HL-60 (cell line): ENCODE data around the gene RNU4-1.

Experiments used
- DNase-seq, 2 experiments: peaks; one replicate each; pipeline ENCODE4 v3.0.0-alpha.2; 2010 to 2020; ENCODE audit warnings: low read depth in 1 of 2, low spot score in 1 of 2
- H3K27ac ChIP-seq: fragments of 250-450 bp; sonication (Bioruptor Pico); replicated peaks from 2 replicates; pipeline ENCODE4 v1.5.1; 2020; ENCODE audit warnings: mild to moderate bottlenecking, moderate library complexity
- H3K27me3 ChIP-seq: fragments of 250-450 bp; sonication (Bioruptor Pico); 2 replicates; pipeline ENCODE4 v1.5.1; 2021; ENCODE audit warnings: mild to moderate bottlenecking, moderate library complexity; ENCODE audit not compliant: insufficient read depth, poor library complexity, severe bottlenecking
- H3K4me3 ChIP-seq: replicated peaks from 2 replicates; pipeline ENCODE4 v1.5.1; 2011; ENCODE audit warnings: mild to moderate bottlenecking, control low read depth, low read length; ENCODE audit not compliant: insufficient read depth
- CTCF ChIP-seq: IDR thresholded peaks from one replicate; pipeline ENCODE4 v1.5.1; 2011; ENCODE audit warnings: low read length, control low read depth, inconsistent platforms; ENCODE audit not compliant: insufficient read depth
- GABPA ChIP-seq: IDR thresholded peaks from 2 replicates; pipeline ENCODE4 v1.6.1; 2012; ENCODE audit warnings: low read depth
- POLR2AphosphoS5 ChIP-seq: IDR thresholded peaks from 2 replicates; pipeline ENCODE4 v1.6.1; 2012; ENCODE audit warnings: low read depth
- REST ChIP-seq: IDR thresholded peaks from 2 replicates; pipeline ENCODE4 v1.6.1; 2012; ENCODE audit warnings: low read depth; ENCODE audit not compliant: insufficient replicate concordance
- SPI1 ChIP-seq: IDR thresholded peaks from 2 replicates; pipeline ENCODE4 v1.6.1; 2012; ENCODE audit warnings: low read depth, mild to moderate bottlenecking, borderline replicate concordance

The RNU4-1 gene

GRCh38 chr12:120324841-120325417 lies 31.9 kb upstream of the RNU4-1 start:
- H3K27me3 ChIP-seq = no peaks in the 10 kb centered on the region
- no peak overlapping the region for H3K4me3 ChIP-seq
- no peak for DNase-seq
- no peak overlapping the region for H3K27ac ChIP-seq
- TF ChIP-seq SPI1 (no peak), REST (no peak), POLR2AphosphoS5 (no peak), GABPA (no peak), CTCF (no peak)

GRCh38 chr12:120323772-120324171 lies 30.7 kb upstream of the RNU4-1 start:
- H3K4me3 ChIP-seq = no peak overlapping the region
- no peak for DNase-seq
- TF ChIP-seq REST = no peak
- TF ChIP-seq POLR2AphosphoS5 = no peak
- TF ChIP-seq CTCF = no peak
- TF ChIP-seq SPI1 = no peak
- H3K27ac ChIP-seq = no peak overlapping the region
- H3K27me3 ChIP-seq = no peaks in the 10 kb centered on the region

- no peak overlapping the region for H3K27ac ChIP-seq
- H3K4me3 ChIP-seq = no peak overlapping the region
- DNase-seq = no peak
- TF ChIP-seq REST (no peak), GABPA (no peak), POLR2AphosphoS5 (no peak), CTCF (no peak), SPI1 (no peak)
- no peaks in the 10 kb centered on the region for H3K27me3 ChIP-seq
Observed at GRCh38 chr12:120321382-120322202, 28.6 kb upstream of the RNU4-1 start.
